Measurements from ENCODE around the gene CARMIL1. TPM values are rescaled to one million over a fixed set of nuclear protein-coding genes. Genes with fewer than 3 reads are reported as not detected.
"Not testable (repeated sequence)": the region's sequence is repeated elsewhere in the genome, so short reads cannot be mapped to it uniquely, and the experiment has no call there.

CARMIL1 gene
- total and polyA plus RNA-seq, 3 experiments from 2014 or later = 1.8 to 2.9 TPM; not detected in 1

DNA sequence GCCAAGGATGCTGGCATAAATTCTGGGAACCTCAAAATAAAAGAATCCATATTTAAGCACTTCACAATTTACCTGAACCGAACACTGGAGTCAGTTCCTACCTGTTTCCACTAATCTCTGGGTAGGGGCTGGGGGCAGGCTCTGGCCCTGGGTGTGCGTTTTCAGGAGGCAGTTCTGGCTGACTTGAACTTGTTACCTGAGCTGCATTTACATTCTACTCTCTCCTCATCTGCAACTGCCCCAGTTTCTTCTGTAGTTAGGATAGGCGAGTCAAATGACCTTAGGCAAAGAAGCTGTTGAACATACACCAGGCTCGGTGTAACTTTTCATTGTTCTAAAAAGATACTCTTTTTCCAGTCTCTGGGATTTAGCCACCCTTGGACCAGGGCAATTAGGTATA lies 13.2 kb downstream of the CARMIL1 start:
- H3K4me1 Mint-ChIP-seq = peaks cover 0 to 7% (median 0%) of the 10 kb centered on the region in 3 donors
- Histone ChIP-seq H3K27me3 (ENCODE audit: insufficient read depth, low read length, poor library complexity, severe bottlenecking) (no peaks in the 10 kb centered on the region), H3K4me1 (ENCODE audit: insufficient read depth, low read length) (no peaks in the 10 kb centered on the region), H3K4me3 (ENCODE audit: low read length) (no peak overlapping the region), H3K9me3 (ENCODE audit: low read length) (no peaks in the 10 kb centered on the region), H3K27ac (ENCODE audit: low read depth, low read length) (no peak overlapping the region), H3K36me3 (ENCODE audit: insufficient read depth, low read length) (no peaks in the 10 kb centered on the region)
- peaks cover 0 to 3% of the 10 kb centered on the region in 2 donors for H3K27me3 Mint-ChIP-seq
- H3K27ac Mint-ChIP-seq = no peak overlapping the region
- no peak overlapping the region for H3K4me3 Mint-ChIP-seq
- H3K36me3 Mint-ChIP-seq = no peaks in the 10 kb centered on the region
- no peak for DNase-seq
- ChIA-PET CTCF (interaction anchor here (1.0 to 1.6 kb wide), 3 partner anchors 14 to 198 kb away, joined by 3 to 5 read pairs (median 3); partner anchors contain the start of gene CARMIL1), POLR2A (no interaction called here)
- no peaks in the 10 kb centered on the region for H3K9me3 Mint-ChIP-seq

DNA sequence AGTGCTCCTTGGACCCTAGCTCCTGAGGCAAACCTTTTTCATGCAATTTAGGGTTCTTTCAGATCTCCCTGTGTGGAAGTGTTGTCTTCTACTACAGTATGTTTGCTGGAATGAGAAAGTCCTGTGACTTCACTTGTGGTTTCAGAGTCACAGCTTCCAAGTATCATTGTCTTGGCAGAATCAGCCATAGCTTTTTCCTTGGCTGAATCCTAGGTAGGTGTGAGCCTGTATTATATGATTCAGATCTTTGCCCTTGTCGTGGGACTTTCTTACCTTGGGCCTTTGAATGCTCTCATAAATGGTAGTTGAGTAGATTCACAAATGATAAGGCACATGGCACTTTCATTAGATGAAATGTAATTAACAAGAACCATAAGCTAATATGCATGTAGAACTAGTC lies 16.5 kb downstream of the CARMIL1 start:
- ChIA-PET CTCF (interaction anchor here (1.7 kb wide), 1 partner anchor 30 kb away, joined by 5 read pairs; no protein-coding TSS in a partner anchor), POLR2A (interaction anchor here (0.6 kb wide), 1 partner anchor 25 kb away, joined by 9 read pairs; no protein-coding TSS in a partner anchor)
- no peak for DNase-seq
- Mint-ChIP-seq H3K36me3 (no peaks in the 10 kb centered on the region), H3K27me3 (peaks cover 0 to 7% of the 10 kb centered on the region in 2 donors), H3K4me3 (no peak overlapping the region), H3K27ac (peak overlapping the region in 1 of 8 donors; percentile 68), H3K9me3 (no peaks in the 10 kb centered on the region), H3K4me1 (peaks cover 0 to 7% (median 0%) of the 10 kb centered on the region in 3 donors)
- Histone ChIP-seq H3K27me3 (ENCODE audit: insufficient read depth, low read length, poor library complexity, severe bottlenecking) (no peaks in the 10 kb centered on the region), H3K4me3 (ENCODE audit: low read length) (no peak overlapping the region), H3K36me3 (ENCODE audit: insufficient read depth, low read length) (no peaks in the 10 kb centered on the region), H3K9me3 (ENCODE audit: low read length) (no peaks in the 10 kb centered on the region), H3K4me1 (ENCODE audit: insufficient read depth, low read length) (no peaks in the 10 kb centered on the region), H3K27ac (ENCODE audit: low read depth, low read length) (no peak overlapping the region)

DNA sequence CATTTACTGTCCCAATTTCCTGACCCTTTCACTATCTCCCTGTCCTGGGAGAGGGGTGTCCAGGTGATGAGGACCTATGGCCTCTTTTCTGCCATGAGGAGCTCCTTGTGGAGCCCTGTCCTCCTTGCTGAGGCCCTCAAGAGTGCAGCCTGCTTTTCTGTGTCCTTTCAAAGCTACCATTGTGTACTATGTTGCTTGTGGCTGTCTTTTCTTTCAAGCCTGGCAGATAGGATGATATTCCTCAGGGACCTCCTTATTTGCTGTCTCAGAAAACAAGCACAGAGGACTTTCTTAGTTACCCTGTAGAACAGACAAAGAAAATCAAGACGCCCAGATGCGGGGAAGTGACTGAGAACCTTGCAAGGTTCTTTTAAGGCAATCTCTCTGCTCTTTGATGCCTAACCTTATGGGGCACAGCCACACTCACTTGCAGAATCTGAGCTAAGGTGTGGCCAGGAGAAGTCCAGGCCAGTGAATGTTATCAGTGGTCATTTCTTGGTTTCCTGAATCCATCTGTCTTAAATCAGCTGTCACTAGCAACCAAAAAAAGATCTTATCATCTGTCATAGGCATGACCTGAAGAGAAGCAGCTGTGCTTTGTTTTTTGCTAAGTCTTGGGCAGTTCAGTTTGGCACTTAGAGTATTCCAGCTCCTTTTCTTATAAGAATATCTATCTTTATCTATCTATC lies 17.2 kb downstream of the CARMIL1 start:
- Mint-ChIP-seq H3K27ac (no peak overlapping the region), H3K4me1 (peaks cover 0 to 7% (median 0%) of the 10 kb centered on the region in 3 donors), H3K27me3 (peaks cover 0 to 7% of the 10 kb centered on the region in 2 donors), H3K36me3 (no peaks in the 10 kb centered on the region), H3K9me3 (no peaks in the 10 kb centered on the region), H3K4me3 (no peak overlapping the region)
- ChIA-PET POLR2A (no interaction called here), CTCF (interaction anchor here (1.7 kb wide), 1 partner anchor 30 kb away, joined by 5 read pairs; no protein-coding TSS in a partner anchor)
- no peak overlapping the region for H3K27ac ChIP-seq (ENCODE audit: low read depth, low read length)
- no peak for DNase-seq
- no peaks in the 10 kb centered on the region for H3K27me3 ChIP-seq (ENCODE audit: insufficient read depth, low read length, poor library complexity, severe bottlenecking)
- H3K36me3 ChIP-seq (ENCODE audit: insufficient read depth, low read length) = no peaks in the 10 kb centered on the region
- no peak overlapping the region for H3K4me3 ChIP-seq (ENCODE audit: low read length)
- no peaks in the 10 kb centered on the region for H3K9me3 ChIP-seq (ENCODE audit: low read length)
- H3K4me1 ChIP-seq (ENCODE audit: insufficient read depth, low read length) = no peaks in the 10 kb centered on the region

DNA sequence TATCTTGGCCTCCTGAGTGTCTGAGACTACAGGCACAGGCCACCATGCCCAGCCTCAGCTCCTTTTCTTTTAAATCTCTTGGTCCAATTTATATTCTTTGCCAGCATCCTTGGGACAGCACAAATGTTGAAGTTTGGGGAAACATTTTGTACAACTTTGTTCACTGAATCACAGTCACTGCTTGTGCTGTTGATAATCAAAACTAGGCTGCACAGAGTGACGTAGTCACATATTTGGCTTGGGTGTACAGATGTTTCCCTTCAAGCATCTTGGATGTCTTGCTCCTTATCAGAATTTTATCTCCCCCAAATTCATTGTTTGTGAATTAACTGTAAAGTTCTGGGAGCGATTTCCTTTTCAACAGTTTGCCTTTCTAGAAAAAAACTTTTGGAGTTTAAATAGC lies 17.9 kb downstream of the CARMIL1 start:
- H3K27me3 ChIP-seq (ENCODE audit: insufficient read depth, low read length, poor library complexity, severe bottlenecking) = no peaks in the 10 kb centered on the region
- no peaks in the 10 kb centered on the region for H3K9me3 ChIP-seq (ENCODE audit: low read length)
- H3K4me1 ChIP-seq (ENCODE audit: insufficient read depth, low read length) = no peaks in the 10 kb centered on the region
- no peak overlapping the region for H3K27ac Mint-ChIP-seq
- H3K36me3 Mint-ChIP-seq = no peaks in the 10 kb centered on the region
- H3K4me3 ChIP-seq (ENCODE audit: low read length) = no peak overlapping the region
- H3K4me3 Mint-ChIP-seq = no peak overlapping the region
- ChIA-PET CTCF (interaction anchor here (1.7 kb wide), 1 partner anchor 31 kb away, joined by 5 read pairs; no protein-coding TSS in a partner anchor), POLR2A (no interaction called here)
- peaks cover 0 to 8% of the 10 kb centered on the region in 2 donors for H3K27me3 Mint-ChIP-seq
- peaks cover 0 to 7% (median 0%) of the 10 kb centered on the region in 3 donors for H3K4me1 Mint-ChIP-seq
- no peak for DNase-seq
- H3K27ac ChIP-seq (ENCODE audit: low read depth, low read length) = no peak overlapping the region
- no peaks in the 10 kb centered on the region for H3K9me3 Mint-ChIP-seq
- no peaks in the 10 kb centered on the region for H3K36me3 ChIP-seq (ENCODE audit: insufficient read depth, low read length)

DNA sequence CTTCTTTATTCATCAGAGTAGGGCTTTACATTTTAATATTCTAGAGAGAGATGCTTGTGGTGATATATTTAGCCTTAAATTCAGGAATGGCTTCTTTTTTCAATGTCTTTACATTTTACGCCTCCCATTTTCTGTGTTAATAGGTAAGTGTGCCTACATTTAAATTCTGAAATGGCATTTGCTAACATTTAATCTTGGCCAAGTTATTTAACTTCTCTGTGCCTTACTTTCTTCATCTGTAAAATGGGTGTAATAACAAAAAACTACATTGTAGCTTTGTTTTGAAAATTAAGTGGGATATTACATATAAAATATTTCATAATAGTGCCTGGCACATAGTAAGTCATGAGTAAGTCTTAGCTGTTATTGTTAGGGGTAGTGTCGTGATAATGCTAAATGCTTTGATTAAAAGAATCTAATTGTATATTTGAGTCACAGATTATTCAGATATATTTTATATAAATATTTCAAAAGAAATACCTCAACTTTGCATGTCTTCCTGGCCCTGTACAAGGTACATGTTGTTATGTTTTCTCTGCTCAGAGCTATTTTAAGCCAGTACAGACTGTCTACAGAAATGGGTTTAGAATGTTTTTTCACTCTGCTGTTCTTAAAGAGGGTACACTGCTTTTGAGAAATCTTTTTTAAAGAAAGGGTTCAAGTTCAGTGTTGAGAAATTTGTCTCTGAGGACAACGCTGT lies 18.8 kb downstream of the CARMIL1 start:
- Mint-ChIP-seq H3K9me3 (no peaks in the 10 kb centered on the region), H3K4me3 (no peak overlapping the region), H3K27ac (no peak overlapping the region), H3K4me1 (peaks cover 0 to 12% (median 0%) of the 10 kb centered on the region in 3 donors), H3K36me3 (no peaks in the 10 kb centered on the region), H3K27me3 (peaks cover 0 to 11% of the 10 kb centered on the region in 2 donors)
- H3K27me3 ChIP-seq (ENCODE audit: insufficient read depth, low read length, poor library complexity, severe bottlenecking) = no peaks in the 10 kb centered on the region
- ChIA-PET POLR2A (no interaction called here), CTCF (no interaction called here)
- H3K4me1 ChIP-seq (ENCODE audit: insufficient read depth, low read length) = peaks cover 3% of the 10 kb centered on the region
- H3K9me3 ChIP-seq (ENCODE audit: low read length) = no peaks in the 10 kb centered on the region
- no peak overlapping the region for H3K4me3 ChIP-seq (ENCODE audit: low read length)
- no peaks in the 10 kb centered on the region for H3K36me3 ChIP-seq (ENCODE audit: insufficient read depth, low read length)
- no peak overlapping the region for H3K27ac ChIP-seq (ENCODE audit: low read depth, low read length)
- no peak for DNase-seq

DNA sequence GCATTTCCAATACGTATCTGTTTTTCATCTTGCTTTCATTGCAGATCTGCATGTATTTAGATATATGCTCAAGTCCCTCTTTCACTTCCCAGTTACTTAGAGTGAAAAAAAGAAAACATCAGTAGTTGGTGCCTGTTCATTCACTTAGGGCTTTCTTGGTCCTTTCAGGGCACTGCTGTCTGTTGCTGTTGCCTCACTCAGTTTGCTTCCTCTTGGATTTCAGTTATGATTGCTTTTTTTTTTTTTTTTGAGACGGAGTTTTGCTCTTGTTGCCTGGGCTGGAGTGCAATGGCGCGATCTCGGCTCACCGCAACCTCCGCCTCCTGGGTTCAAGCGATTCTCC lies 19.3 kb downstream of the CARMIL1 start:
- H3K36me3 Mint-ChIP-seq; H3K27me3 ChIP-seq (ENCODE audit: insufficient read depth, low read length, poor library complexity, severe bottlenecking); H3K4me1 ChIP-seq (ENCODE audit: insufficient read depth, low read length); H3K27ac ChIP-seq (ENCODE audit: low read depth, low read length); H3K36me3 ChIP-seq (ENCODE audit: insufficient read depth, low read length); POLR2A ChIA-PET; H3K27ac Mint-ChIP-seq; H3K9me3 Mint-ChIP-seq; DNase-seq; H3K4me3 ChIP-seq (ENCODE audit: low read length); H3K4me3 Mint-ChIP-seq; H3K9me3 ChIP-seq (ENCODE audit: low read length): not testable (repeated sequence)
- CTCF ChIA-PET = interaction anchor here (0.7 kb wide), 1 partner anchor 183 kb away, joined by 3 read pairs; no protein-coding TSS in a partner anchor
- peaks cover 0 to 11% of the 10 kb centered on the region in 2 donors for H3K27me3 Mint-ChIP-seq
- H3K4me1 Mint-ChIP-seq = peaks cover 0 to 12% (median 0%) of the 10 kb centered on the region in 3 donors

DNA sequence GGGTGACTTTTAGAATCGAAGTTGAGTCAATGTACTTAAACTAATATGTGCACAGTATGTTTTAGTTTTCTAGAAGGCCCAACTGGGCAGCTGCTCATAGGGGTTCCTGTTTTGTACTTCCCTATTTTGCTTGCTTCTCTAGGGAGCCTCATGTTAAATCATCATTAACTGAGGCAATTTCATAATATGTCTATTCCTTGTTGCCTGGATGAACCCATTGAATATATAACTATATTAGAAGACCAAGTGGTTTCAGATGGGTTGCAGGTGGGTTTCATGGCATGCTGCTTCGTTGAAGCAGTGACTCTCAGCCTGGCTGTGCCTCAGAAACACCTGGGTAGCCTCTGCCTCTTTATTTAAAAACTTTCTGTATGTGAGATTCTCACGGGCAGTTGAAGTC lies 22.2 kb downstream of the CARMIL1 start:
- no peaks in the 10 kb centered on the region for H3K36me3 ChIP-seq (ENCODE audit: insufficient read depth, low read length)
- Mint-ChIP-seq H3K4me3 (no peak overlapping the region), H3K27ac (no peak overlapping the region), H3K4me1 (peaks cover 0 to 5% (median 0%) of the 10 kb centered on the region in 3 donors), H3K9me3 (no peaks in the 10 kb centered on the region), H3K27me3 (peaks cover 0 to 15% of the 10 kb centered on the region in 2 donors), H3K36me3 (no peaks in the 10 kb centered on the region)
- no peaks in the 10 kb centered on the region for H3K27me3 ChIP-seq (ENCODE audit: insufficient read depth, low read length, poor library complexity, severe bottlenecking)
- no peak overlapping the region for H3K27ac ChIP-seq (ENCODE audit: low read depth, low read length)
- CTCF ChIA-PET = no interaction called here
- DNase-seq = no peak
- peaks cover 3% of the 10 kb centered on the region for H3K4me1 ChIP-seq (ENCODE audit: insufficient read depth, low read length)
- no peak overlapping the region for H3K4me3 ChIP-seq (ENCODE audit: low read length)
- POLR2A ChIA-PET = no interaction called here
- no peaks in the 10 kb centered on the region for H3K9me3 ChIP-seq (ENCODE audit: low read length)

DNA sequence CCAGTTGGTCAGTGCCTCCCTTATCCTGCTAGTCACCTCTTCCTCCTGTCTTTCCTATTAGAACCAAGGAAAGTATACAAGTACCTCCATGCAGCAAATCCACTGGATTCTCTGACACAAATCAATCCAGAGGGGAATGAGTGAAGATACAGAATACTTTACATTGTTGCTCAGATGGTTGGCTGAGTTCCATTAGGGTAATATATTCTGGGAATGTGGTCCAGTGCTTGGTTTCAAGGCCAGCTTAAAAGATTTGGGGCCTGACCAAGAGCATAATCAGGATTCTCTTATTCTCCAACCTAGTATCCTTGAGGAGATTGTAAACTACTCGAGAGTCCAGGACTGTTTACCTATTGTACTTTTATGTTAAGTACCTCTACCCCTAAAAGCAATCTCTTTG lies 23.0 kb downstream of the CARMIL1 start:
- Histone ChIP-seq H3K36me3 (ENCODE audit: insufficient read depth, low read length) (no peaks in the 10 kb centered on the region), H3K4me1 (ENCODE audit: insufficient read depth, low read length) (peaks cover 3% of the 10 kb centered on the region), H3K27me3 (ENCODE audit: insufficient read depth, low read length, poor library complexity, severe bottlenecking) (no peaks in the 10 kb centered on the region), H3K4me3 (ENCODE audit: low read length) (no peak overlapping the region), H3K9me3 (ENCODE audit: low read length) (no peaks in the 10 kb centered on the region), H3K27ac (ENCODE audit: low read depth, low read length) (no peak overlapping the region)
- Mint-ChIP-seq H3K36me3 (no peaks in the 10 kb centered on the region), H3K27ac (no peak overlapping the region), H3K4me1 (peaks cover 0 to 5% (median 0%) of the 10 kb centered on the region in 3 donors), H3K4me3 (no peak overlapping the region), H3K9me3 (no peaks in the 10 kb centered on the region), H3K27me3 (peaks cover 0 to 19% of the 10 kb centered on the region in 2 donors)
- ChIA-PET POLR2A (no interaction called here), CTCF (no interaction called here)
- DNase-seq = no peak
